Right cardiac atrium (tissue), 5 donors: ENCODE data around the gene NMRK2. TPM values are rescaled to one million over a fixed set of nuclear protein-coding genes. Genes with fewer than 3 reads are reported as not detected.

Experiments
- ATAC-seq, 2 donors: fragments of 200-7000 bp; cut with Tn5 transposase; one replicate each; pipeline versions ENCODE4 v1.8.0 to v1.9.1; 2020; ENCODE audit warnings: moderate library complexity in 2 of 2, mild to moderate bottlenecking in 1 of 2
- DNase-seq, 3 donors: peaks; one replicate each; pipeline ENCODE4 v3.0.0-alpha.2; 2020
- H3K27ac ChIP-seq: one replicate; pipeline ENCODE4 v1.5.1; 2013; ENCODE audit warnings: mild to moderate bottlenecking, low read length, control low read depth, moderate library complexity
- H3K27me3 ChIP-seq: one replicate; pipeline ENCODE4 v1.6.1; 2013; ENCODE audit not compliant: control insufficient read depth, insufficient read depth
- H3K4me1 ChIP-seq: one replicate; pipeline ENCODE4 v1.6.1; 2013; ENCODE audit warnings: low read length; ENCODE audit not compliant: control insufficient read depth, insufficient read depth
- H3K4me3 ChIP-seq: one replicate; pipeline ENCODE4 v1.5.1; 2013; ENCODE audit warnings: low read length, control low read depth
- H3K9me3 ChIP-seq: one replicate; pipeline ENCODE4 v1.6.1; 2013; ENCODE audit warnings: low read length; ENCODE audit not compliant: control insufficient read depth
- WGBS: extraction: QIAGEN DNeasy Blood & Tissue Kit; methylation state at CpG from one replicate; pipeline ENCODE4 v1.1.7; 2013; 5-methylcytosine and 5-hydroxymethylcytosine counted together
- intact Hi-C, 4 donors: fragments of 100-400 bp; cut with DNase I; formaldehyde crosslinking; loops; one replicate each; pipeline versions ENCODE4 v1.11.0 to v1.14.0; 2022 to 2023
- polyA plus RNA-seq: library from polyadenylated mRNA; stranded (reverse); fragments of 200-250 nt; gene quantifications from one replicate; pipeline ENCODE4 v1.2.3, GENCODE V29; 2013
- total RNA-seq, 4 donors: library from RNA; stranded (reverse); fragmentation: NEBNext Ultra II Directional; extraction: Animal tissue kit (Norgen Biotek cat#: 25700); gene quantifications; one replicate each; pipeline ENCODE4 v1.2.1, GENCODE V29; 2021
- donor health status: healthy with polysubstance abuse.
- donor health status: DM: no; HTN: yes; CAD: no.
- donor health status: DM: no; HTN: no; CAD: no.
- donor health status: DM: no; HTN: yes; CAD: no; lungs with severe emphysema.
- donor health status: DM: yes; HTN: yes; CAD: no.

The NMRK2 gene
- total and polyA plus RNA-seq, 5 donors, result 1,114 to 1,838 (median 1,316) TPM

DNA sequence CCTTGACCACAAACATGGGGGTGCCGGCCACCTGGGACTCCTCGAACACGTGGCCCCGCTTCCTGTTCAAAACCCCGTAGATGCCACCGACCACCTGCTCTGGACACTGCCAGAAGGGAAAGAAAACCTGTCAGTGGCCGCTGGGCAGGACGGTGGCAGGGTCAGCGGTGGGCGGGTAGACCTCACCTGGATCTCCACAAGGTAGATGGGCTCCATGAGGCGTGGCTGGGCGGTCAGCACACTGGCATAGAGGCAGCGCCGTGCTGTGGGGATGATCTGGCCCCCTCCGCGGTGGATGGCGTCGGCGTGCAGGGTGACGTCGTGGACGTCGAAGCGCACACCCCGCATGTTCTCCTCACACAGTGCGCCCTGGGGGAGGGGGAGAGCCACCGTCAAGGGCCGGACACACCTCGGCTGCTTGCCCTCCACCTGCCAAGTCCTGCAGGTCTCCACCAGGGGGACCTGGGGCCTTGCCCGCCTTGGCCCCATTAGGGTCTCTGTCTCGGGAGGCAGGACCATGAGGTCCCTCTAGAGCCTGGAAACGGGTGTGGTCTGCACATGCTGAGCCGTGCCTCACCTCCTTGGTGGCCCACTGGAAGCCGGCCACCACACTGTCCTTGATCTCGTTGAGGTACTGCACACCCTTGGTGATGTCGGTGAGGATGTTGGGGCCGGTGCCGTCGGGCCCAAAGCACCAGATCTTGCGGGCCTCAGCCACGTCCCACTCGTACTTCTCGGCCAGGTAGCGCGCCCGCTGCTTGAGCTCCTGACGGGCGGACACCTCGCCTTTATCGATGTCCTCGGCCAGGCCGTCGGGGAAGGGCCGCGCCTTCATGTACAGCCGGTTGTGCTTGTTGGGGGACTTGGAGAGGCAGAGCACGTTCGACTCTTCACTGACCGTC lies 44.6 kb downstream of the NMRK2 start:
- peak; percentile 1 for ATAC-seq
- intact Hi-C loops, result no loop called here
- WGBS, result 89% methylated on average over 59 of the region's 59 CpGs
- Histone ChIP-seq H3K27me3 (no peaks in the 10 kb centered on the region), H3K9me3 (no peaks in the 10 kb centered on the region), H3K4me1 (no peaks in the 10 kb centered on the region), H3K4me3 (no peak overlapping the region), H3K27ac (no peak overlapping the region)
- peak in 2 of 3 donors; percentile 64 to 68 for DNase-seq

GRCh38 chr19:3978145-3978544 lies 45.3 kb downstream of the NMRK2 start:
- DNase-seq, result peak in 1 of 3 donors; percentile 39

GRCh38 chr19:3979289-3979673 lies 46.4 kb downstream of the NMRK2 start:
- no peak for ATAC-seq
- Histone ChIP-seq H3K4me3 (no peak overlapping the region), H3K9me3 (no peaks in the 10 kb centered on the region), H3K4me1 (no peaks in the 10 kb centered on the region), H3K27me3 (no peaks in the 10 kb centered on the region), H3K27ac (no peak overlapping the region)
- intact Hi-C loops, result no loop called here
- WGBS, result 93% methylated on average over 18 of the region's 18 CpGs
- peak in 1 of 3 donors; percentile 48 for DNase-seq

More at GRCh38 chr19:3978145-3978544, 45.3 kb downstream of the NMRK2 start:
- ATAC-seq, result no peak
- H3K27ac ChIP-seq, result no peak overlapping the region
- H3K9me3 ChIP-seq, result no peaks in the 10 kb centered on the region
- WGBS, result 92% methylated on average over 19 of the region's 19 CpGs
- no peaks in the 10 kb centered on the region for H3K27me3 ChIP-seq
- no peak overlapping the region for H3K4me3 ChIP-seq
- intact Hi-C loops, result no loop called here
- no peaks in the 10 kb centered on the region for H3K4me1 ChIP-seq

GRCh38 chr19:3979674-3980352 lies 46.9 kb downstream of the NMRK2 start:
- no peaks in the 10 kb centered on the region for H3K4me1 ChIP-seq
- intact Hi-C loops, result loop anchor here in 2 of 4 donors (10.0 kb wide), 2 partner anchors 145 to 205 kb away; partner anchors contain the start of genes ANKRD24 (in 1 of the 2), MAP2K2 (in 1 of the 2) and SIRT6 (in 1 of the 2)
- 89% methylated on average over 25 of the region's 25 CpGs for WGBS

DNA sequence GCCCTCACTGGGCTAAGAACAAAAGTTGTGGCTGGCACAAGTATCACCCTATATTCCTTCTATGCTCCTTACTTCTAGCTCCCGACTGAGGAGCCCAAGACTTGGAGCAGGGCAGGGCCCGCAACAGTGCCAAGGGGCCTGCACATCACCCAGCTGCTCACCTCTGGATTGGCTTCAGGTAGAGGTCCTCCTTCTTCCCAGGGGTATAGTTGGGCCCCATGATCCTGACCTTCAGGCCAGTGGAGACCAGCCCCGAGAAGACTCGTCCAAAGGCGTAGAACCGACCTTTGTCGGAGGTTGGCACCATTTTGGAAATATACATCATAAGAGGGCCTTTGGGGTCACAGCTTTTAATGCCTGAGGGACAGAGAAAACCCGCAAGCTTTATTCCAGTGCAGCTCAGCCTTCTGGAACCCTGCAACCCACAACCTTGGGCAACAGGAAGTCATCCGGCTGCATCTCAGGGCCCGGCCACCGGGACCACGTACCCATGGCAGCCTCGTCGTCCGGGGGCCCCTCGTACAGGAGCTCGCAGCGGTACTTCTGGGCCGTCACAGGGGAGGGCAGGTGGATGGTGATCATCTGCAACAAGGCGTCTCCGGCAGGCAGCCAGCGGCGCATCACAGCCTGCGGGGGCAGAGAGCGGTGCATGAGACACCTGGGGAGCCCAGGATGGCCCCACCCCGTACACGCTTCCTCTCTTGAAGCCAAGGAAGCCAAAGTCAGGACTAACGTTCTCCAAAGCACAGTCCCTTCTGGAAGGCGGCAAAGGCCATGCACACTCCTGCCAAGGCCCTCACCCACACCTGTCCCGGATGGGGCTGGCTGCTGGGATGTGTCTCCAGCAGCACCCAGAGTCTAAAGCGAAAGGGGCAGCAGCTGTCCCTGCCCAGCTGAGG lies 47.7 kb downstream of the NMRK2 start:
- Histone ChIP-seq H3K9me3 (no peaks in the 10 kb centered on the region), H3K27ac (no peak overlapping the region), H3K4me1 (no peaks in the 10 kb centered on the region), H3K4me3 (no peak overlapping the region), H3K27me3 (no peaks in the 10 kb centered on the region)
- 84% methylated on average over 31 of the region's 31 CpGs for WGBS
- ATAC-seq, result no peak
- intact Hi-C loops, result loop anchor here in 2 of 4 donors (10.0 kb wide), 2 partner anchors 144 to 204 kb away; partner anchors contain the start of genes ANKRD24 (in 1 of the 2), MAP2K2 (in 1 of the 2) and SIRT6 (in 1 of the 2)
- DNase-seq, result peak in 2 of 3 donors; percentile 18 to 67

More at GRCh38 chr19:3979674-3980352, 46.9 kb downstream of the NMRK2 start:
- no peaks in the 10 kb centered on the region for H3K27me3 ChIP-seq
- H3K4me3 ChIP-seq, result no peak overlapping the region
- no peak for ATAC-seq
- no peaks in the 10 kb centered on the region for H3K9me3 ChIP-seq
- DNase-seq, result peak in 1 of 3 donors; percentile 53
- H3K27ac ChIP-seq, result no peak overlapping the region

DNA sequence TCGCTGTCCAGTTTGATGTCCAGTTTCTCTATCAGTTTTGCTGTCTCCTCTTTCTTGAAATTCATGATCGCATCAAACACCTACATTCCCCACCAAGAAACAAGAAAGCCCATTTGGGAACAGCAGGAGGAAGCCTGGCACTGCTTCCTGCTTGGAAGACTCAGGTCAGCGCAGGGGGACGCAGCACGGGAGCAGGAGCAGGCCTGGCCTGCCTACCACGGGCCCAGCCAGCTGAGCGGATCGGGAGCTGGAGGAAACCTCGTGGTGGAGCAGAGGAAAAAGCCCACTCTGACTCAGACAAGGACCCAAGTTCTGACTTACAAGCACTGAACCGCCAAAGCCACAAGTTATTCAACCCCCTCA lies 48.5 kb downstream of the NMRK2 start:
- H3K27me3 ChIP-seq, result no peaks in the 10 kb centered on the region
- intact Hi-C loops, result loop anchor here in 2 of 4 donors (10.0 kb wide), 2 partner anchors 143 to 203 kb away; partner anchors contain the start of genes ANKRD24 (in 1 of the 2), MAP2K2 (in 1 of the 2) and SIRT6 (in 1 of the 2)
- DNase-seq, result no peak
- 87% methylated on average over 10 of the region's 10 CpGs for WGBS
- ATAC-seq, result no peak
- no peak overlapping the region for H3K4me3 ChIP-seq
- no peaks in the 10 kb centered on the region for H3K9me3 ChIP-seq
- H3K4me1 ChIP-seq, result no peaks in the 10 kb centered on the region
- H3K27ac ChIP-seq, result no peak overlapping the region

GRCh38 chr19:3981736-3982681 lies 49.1 kb downstream of the NMRK2 start:
- Histone ChIP-seq H3K27ac (no peak overlapping the region), H3K4me1 (no peaks in the 10 kb centered on the region), H3K4me3 (no peak overlapping the region), H3K27me3 (no peaks in the 10 kb centered on the region), H3K9me3 (no peaks in the 10 kb centered on the region)
- ATAC-seq, result no peak
- intact Hi-C loops, result loop anchor here in 2 of 4 donors (10.0 kb wide), 2 partner anchors 143 to 203 kb away; partner anchors contain the start of genes ANKRD24 (in 1 of the 2), MAP2K2 (in 1 of the 2) and SIRT6 (in 1 of the 2)
- 86% methylated on average over 39 of the region's 39 CpGs for WGBS
- DNase-seq, result peak in 2 of 3 donors; percentile 57 to 63

DNA sequence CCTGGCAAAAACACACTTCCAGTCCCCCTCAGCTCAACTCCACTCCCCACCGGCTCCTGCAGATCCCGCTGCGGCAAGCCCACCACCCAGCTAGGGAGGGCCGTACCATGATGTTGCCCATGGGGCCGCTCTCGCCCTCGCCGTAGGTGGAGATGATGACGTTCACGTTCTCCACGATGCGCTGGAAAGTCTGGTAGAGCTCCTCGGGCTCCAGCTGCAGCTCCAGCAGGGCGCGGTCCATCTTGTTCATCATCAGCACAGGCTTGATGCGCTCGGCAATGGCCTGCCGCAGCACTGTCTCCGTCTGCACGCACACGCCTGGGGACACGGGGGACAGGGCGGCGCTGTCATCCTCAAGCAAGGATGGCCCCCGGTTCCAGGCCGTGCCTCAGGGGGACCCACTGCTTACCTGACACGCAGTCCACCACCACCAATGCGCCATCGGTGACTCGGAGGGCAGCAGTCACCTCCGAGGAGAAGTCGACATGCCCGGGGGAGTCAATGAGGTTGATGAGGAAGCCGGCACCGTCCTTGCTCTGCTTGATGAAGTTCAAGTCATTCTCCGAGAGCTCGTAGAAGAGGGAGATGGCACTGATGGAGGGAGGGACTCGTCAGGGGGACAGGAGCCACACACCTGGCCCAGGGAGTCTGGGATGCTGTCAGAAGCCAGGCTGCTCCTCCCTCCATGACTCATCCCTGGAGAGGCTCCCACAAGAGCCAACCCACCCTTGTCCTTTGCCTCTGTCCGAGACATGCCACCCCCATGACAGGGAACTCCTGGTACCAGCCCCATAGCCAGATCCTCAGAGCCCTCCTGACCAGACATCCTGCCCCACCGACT lies 50.1 kb downstream of the NMRK2 start:
- H3K27ac ChIP-seq, result peak overlapping the region; percentile 32
- H3K4me1 ChIP-seq, result no peaks in the 10 kb centered on the region
- no peaks in the 10 kb centered on the region for H3K27me3 ChIP-seq
- DNase-seq, result peak in 2 of 3 donors; percentile 58 to 71
- WGBS, result 82% methylated on average over 40 of the region's 40 CpGs
- no peak overlapping the region for H3K4me3 ChIP-seq
- intact Hi-C loops, result loop anchor here in 2 of 4 donors (10.0 kb wide), 2 partner anchors 142 to 202 kb away; partner anchors contain the start of genes ANKRD24 (in 1 of the 2), MAP2K2 (in 1 of the 2) and SIRT6 (in 1 of the 2)
- no peaks in the 10 kb centered on the region for H3K9me3 ChIP-seq
- ATAC-seq, result peak in 1 of 2 donors; percentile 4

- Histone ChIP-seq H3K27ac (peak overlapping the region; percentile 32), H3K9me3 (no peaks in the 10 kb centered on the region), H3K27me3 (no peaks in the 10 kb centered on the region), H3K4me3 (no peak overlapping the region), H3K4me1 (no peaks in the 10 kb centered on the region)
- intact Hi-C loops, result loop anchor here in 2 of 4 donors (10.0 kb wide), 2 partner anchors 141 to 201 kb away; partner anchors contain the start of genes ANKRD24 (in 1 of the 2), MAP2K2 (in 1 of the 2) and SIRT6 (in 1 of the 2)
- DNase-seq, result no peak
- 61% methylated on average over 7 of the region's 7 CpGs for WGBS
- no peak for ATAC-seq
Observed at GRCh38 chr19:3983542-3983914, 50.7 kb downstream of the NMRK2 start.
